Measurements from ENCODE around the gene ANKRD33B.
"Not testable (repeated sequence)": the region's sequence is repeated elsewhere in the genome, so short reads cannot be mapped to it uniquely, and the experiment has no call there.

The ANKRD33B gene

GRCh38 chr5:10636363-10637142 is 72.7 kb downstream of the ANKRD33B start:
- no peak for DNase-seq (ENCODE audit: low read depth)

DNA sequence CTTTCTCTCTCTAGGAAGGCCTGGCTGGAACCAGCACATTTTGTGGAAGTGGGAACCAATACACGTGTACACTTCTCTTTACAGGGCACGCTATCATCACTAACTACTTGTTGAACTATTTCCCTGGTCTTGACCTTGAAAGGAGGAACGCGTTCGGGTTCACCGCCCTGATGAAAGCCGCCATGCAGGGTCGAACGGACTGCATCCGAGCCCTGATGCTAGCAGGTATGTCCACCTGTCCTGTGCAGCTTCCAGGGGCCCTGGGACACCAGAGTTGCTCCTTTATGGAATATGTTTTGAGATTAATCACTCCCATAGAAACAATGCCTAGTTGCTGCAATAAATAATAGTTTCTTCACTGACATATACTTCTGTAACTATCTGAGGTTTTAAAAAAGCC is 74.1 kb downstream of the ANKRD33B start:
- no peak for DNase-seq (ENCODE audit: low read depth)

GRCh38 chr5:10638723-10639122 is 74.9 kb downstream of the ANKRD33B start:
- not testable (repeated sequence) for DNase-seq (ENCODE audit: low read depth)

DNA sequence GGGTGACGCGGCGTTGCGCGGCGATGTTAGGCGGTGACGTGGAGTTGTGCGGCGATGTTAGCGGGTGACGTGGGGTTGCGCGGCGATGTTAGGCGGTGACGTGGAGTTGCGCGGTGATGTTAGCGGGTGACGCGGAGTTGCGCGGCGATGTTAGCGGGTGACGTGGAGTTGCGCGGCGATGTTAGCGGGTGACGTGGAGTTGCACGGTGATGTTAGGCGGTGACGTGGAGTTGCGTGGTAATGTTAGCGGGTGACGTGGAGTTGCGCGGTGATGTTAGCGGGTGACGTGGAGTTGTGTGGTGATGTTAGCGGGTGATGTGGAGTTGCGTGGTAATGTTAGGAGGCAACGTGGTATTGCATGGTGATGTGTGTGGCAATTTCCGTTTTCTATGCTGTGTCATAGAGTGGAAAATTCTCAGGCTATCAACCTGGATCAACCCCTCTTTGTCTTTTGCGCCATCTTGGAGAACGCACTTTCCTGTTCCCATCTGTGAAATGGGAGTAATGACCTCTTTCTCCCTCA is 76.0 kb downstream of the ANKRD33B start:
- no peak for DNase-seq (ENCODE audit: low read depth)

- no peak for DNase-seq (ENCODE audit: low read depth)
Observed at GRCh38 chr5:10642367-10642766, 78.5 kb downstream of the ANKRD33B start.

DNA sequence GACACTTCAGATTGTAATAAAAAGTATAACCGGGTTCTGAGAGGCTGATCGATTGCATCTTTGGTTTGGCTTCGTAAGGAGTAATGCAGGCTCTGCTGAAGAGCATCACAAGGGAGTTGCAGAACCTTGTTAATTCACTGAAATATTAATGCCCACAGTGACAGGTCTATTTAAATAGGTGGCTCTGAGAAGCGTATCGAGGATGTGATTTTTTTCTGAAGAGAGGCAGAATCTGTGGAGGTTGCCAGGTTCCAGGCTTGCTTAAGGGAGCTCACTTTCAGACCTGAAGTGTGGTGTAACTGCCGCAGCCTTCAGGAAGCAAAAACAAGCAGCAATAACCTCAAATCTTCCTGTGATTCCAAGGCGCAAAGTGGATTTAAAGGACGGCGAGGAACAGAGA is 80.3 kb downstream of the ANKRD33B start:
- DNase-seq (ENCODE audit: low read depth) = no peak

GRCh38 chr5:10645146-10645545 is 81.3 kb downstream of the ANKRD33B start:
- DNase-seq (ENCODE audit: low read depth) = no peak

- no peak for DNase-seq (ENCODE audit: low read depth)
Observed at GRCh38 chr5:10645671-10646070, 81.8 kb downstream of the ANKRD33B start.

- no peak for DNase-seq (ENCODE audit: low read depth)
Observed at GRCh38 chr5:10647640-10648039, 83.8 kb downstream of the ANKRD33B start.

DNA sequence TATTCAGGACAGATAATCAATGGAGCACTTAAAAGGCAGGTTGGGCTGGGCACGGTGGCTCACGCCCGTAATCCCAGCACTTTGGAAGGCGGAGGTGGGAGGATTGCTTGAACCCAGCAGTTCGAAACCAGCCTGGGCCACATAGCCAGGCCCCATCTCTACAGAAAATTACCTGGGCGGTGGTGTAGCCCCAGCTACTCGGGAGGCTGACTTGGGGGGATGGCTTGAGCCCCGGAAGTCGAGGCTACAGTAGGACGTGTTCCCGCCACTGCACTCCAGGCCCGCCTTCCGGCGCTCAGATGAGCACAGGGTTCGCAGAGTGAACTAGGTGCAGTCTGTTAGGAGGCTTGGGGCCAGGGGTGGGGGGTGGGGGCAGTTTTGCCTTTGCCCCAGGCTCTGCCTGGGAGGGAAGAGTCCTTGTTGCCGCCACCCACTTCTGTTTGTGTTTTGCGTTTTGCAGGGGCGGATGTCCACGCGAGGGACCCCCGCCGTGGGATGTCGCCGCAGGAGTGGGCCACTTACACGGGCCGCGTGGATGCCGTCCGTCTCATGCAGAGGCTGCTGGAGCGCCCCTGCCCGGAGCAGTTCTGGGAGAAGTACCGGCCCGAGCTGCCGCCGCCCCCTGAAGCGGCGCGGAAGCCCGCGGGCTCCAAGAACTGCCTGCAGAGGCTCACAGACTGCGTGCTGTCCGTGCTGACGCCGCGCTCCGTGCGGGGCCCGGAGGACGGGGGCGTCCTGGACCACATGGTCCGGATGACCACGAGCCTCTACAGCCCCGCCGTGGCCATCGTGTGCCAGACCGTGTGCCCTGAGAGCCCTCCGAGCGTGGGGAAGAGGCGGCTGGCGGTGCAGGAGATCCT is 85.2 kb downstream of the ANKRD33B start:
- no peak for DNase-seq (ENCODE audit: low read depth)

DNA sequence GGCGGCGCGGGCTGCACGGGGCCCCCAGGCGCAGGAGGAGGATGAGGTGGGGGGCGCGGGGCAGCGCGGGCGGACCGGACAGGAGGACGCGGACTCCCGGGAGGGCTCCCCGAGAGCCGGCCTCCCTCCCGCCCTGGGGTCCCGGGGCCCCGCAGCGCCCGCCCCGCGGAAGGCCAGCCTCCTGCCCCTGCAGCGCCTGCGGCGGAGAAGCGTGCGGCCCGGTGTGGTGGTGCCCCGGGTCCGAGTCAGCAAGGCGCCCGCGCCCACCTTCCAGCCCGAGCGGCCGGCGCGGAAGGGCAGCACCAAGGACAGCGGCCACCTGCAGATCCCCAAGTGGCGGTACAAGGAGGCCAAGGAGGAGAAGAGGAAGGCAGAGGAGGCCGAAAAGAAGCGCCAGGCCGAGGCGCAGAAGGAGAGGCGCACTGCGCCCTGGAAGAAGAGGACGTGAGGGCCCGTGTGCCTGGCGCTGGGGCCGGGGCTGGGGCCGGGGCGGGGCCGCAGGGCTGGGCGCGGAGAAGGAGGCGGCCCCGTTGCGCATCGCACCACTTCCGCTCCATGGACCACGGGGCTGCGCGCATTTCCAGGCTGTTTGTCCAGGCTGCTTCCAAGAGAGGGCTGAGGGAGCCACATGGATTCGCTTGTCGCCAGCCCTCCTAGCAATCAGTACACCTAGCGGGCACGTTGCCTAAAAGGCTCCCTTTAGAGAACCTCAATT is 86.0 kb downstream of the ANKRD33B start:
- DNase-seq (ENCODE audit: low read depth) = no peak

GRCh38 chr5:10652151-10652550 is 88.3 kb downstream of the ANKRD33B start:
- no peak for DNase-seq (ENCODE audit: low read depth)

- DNase-seq (ENCODE audit: low read depth) = no peak
Observed at GRCh38 chr5:10652606-10653005, 88.7 kb downstream of the ANKRD33B start.

DNA sequence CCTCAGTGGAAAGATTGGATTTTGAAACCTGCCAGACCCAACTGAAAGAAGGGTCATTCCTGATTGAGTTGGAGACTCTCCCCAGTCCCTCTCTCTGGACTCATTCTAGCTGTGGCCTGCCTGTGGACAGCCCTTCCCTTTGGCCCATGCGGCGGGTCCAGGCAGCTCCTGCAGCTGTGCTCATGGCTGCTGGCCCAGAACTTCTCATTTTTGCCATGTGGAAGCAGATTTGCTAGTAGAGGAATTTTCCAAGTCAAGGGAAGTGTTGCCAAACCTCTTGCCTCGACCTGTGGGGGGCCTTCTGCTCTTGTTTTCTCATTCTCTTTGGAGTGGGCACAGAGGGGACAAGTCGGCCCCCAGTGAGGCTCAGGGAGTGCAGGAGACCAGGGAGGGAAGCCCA is 89.2 kb downstream of the ANKRD33B start:
- no peak for DNase-seq (ENCODE audit: low read depth)

GRCh38 chr5:10653751-10654400 is 90.0 kb downstream of the ANKRD33B start:
- no peak for DNase-seq (ENCODE audit: low read depth)

DNA sequence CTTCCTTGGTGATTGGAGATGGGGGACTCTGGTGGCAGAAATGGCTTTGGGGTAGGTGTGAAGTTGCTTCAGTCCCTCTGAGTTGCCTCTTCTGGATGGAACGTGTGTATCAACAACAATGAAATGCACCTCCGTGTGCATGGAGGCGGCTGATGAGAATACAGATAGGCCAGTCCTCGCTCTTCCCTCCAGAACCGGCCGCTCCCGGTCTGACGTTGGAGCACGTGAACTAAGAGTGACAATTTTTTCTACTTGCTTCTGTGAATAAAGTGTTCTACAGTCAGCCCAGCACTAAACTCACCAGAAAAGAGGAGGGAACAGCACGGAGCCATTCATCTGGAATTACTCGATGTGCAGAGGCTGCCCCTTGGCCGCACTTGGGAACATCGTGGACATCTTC is 90.7 kb downstream of the ANKRD33B start:
- no peak for DNase-seq (ENCODE audit: low read depth)

GRCh38 chr5:10655161-10655971 is 91.5 kb downstream of the ANKRD33B start:
- no peak for DNase-seq (ENCODE audit: low read depth)

DNA sequence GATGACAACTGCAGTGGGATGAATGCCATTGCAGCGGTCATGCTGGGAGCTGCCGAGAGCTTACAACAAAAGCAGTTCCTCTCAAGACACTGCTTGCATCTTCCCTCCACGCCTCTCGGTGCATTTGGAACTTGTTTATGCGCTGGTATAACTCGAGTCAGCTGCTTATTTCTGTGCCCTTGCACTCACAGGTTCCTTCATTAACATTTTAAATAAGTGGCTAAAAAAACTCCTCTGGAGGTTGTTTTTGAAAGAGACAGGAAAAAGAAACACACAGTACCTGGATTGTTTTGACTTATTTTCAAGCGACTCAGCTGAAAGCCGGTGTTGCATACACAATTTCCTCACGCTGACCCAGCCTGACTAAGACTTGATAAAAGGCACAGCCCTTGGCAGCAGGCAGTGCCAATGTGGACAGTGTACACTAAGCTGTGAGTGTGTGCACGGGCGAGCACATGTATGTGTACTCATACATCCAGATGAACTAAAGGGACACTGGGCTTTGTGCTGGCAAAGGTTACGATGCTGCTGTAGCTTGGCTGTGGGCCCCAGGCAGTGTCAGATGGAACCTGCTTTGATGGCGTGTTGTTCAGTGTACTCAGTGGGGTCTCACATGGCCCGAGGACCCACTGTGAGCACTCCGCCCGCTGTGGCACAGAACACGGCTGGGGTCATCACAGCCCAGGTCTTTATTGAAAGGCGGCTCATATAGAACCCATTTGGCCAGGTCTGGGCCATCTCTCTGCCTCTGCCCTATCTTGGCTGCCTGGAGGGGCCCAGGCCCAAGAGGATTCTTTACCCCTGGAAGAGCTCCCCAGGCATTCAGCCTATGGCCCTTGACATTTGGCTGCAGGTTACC is 92.3 kb downstream of the ANKRD33B start:
- DNase-seq (ENCODE audit: low read depth) = no peak

GRCh38 chr5:10658265-10658664 is 94.4 kb downstream of the ANKRD33B start:
- DNase-seq (ENCODE audit: low read depth) = no peak

DNA sequence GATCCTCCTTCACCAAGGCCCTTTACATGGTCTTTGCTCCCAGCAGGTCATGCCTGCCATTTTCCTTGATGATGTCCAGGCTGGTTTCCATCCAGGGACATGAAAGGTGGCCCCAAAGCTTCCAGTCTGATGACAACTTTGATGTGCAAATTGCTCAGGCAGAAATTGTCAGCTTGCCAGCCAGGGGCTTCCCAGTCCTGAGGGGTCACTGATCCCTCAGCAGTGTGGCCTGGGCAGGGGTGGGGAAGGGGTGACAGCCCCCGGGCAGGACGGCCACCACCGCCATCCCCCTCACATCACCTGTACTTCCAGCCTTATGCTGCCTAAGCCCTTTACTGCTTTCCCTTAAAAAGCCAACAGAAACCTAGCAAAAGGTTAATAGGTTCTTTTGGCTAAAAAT is 96.3 kb downstream of the ANKRD33B start:
- DNase-seq (ENCODE audit: low read depth) = no peak
